H9 (cell line): ENCODE measurements around the gene AMMECR1. TPM values are rescaled to one million over a fixed set of nuclear protein-coding genes. Genes with fewer than 3 reads are reported as not detected.

ENCODE experiments used
- DNase-seq: peaks from one replicate; pipeline ENCODE4 v3.0.0-alpha.2; 2017
- H2AFZ ChIP-seq: one replicate; pipeline ENCODE4 v1.6.1; 2013; ENCODE audit warnings: mild to moderate bottlenecking, low read length, control low read depth, moderate library complexity
- H2AK5ac ChIP-seq: 2 replicates; pipeline ENCODE4 v1.6.1; 2013; ENCODE audit warnings: low read length, control low read depth, mixed read lengths; ENCODE audit not compliant: insufficient read length
- H2BK120ac ChIP-seq: one replicate; pipeline ENCODE4 v1.6.1; 2013; ENCODE audit warnings: low read depth, mild to moderate bottlenecking, low read length, control low read depth, inconsistent platforms; ENCODE audit not compliant: poor library complexity, severe bottlenecking
- H2BK12ac ChIP-seq: 2 replicates; pipeline ENCODE4 v1.6.1; 2013; ENCODE audit warnings: low read length, control low read depth, mixed read lengths, low read depth; ENCODE audit not compliant: insufficient read length
- H2BK15ac ChIP-seq: 2 replicates; pipeline ENCODE4 v1.6.1; 2013; ENCODE audit warnings: low read depth, low read length, control low read depth
- H2BK20ac ChIP-seq: one replicate; pipeline ENCODE4 v1.6.1; 2013; ENCODE audit warnings: low read depth, mild to moderate bottlenecking, low read length, control low read depth, inconsistent platforms; ENCODE audit not compliant: poor library complexity, severe bottlenecking
- H2BK5ac ChIP-seq: 2 replicates; pipeline ENCODE4 v1.6.1; 2013; ENCODE audit warnings: low read length, control low read depth, mixed read lengths; ENCODE audit not compliant: insufficient read length
- H3K14ac ChIP-seq: 2 replicates; pipeline ENCODE4 v1.6.1; 2013; ENCODE audit warnings: low read length, control low read depth; ENCODE audit not compliant: insufficient read depth
- H3K18ac ChIP-seq: 2 replicates; pipeline ENCODE4 v1.6.1; 2013; ENCODE audit warnings: low read depth, mild to moderate bottlenecking, mixed read lengths, low read length, control low read depth; ENCODE audit not compliant: insufficient read length
- H3K23ac ChIP-seq: 2 replicates; pipeline ENCODE4 v1.6.1; 2013; ENCODE audit warnings: low read length, control low read depth, mixed read lengths, low read depth; ENCODE audit not compliant: insufficient read length
- H3K23me2 ChIP-seq: 2 replicates; pipeline ENCODE4 v1.6.1; 2013; ENCODE audit warnings: low read depth, mild to moderate bottlenecking, mixed read lengths, low read length, control low read depth; ENCODE audit not compliant: insufficient read length, poor library complexity, severe bottlenecking
- H3K27ac ChIP-seq: 2 replicates; pipeline ENCODE4 v1.5.1; 2013; ENCODE audit warnings: low read length, control low read depth, mixed read lengths, low read depth; ENCODE audit not compliant: insufficient read length
- H3K27me3 ChIP-seq: 2 replicates; pipeline ENCODE4 v1.6.1; 2013; ENCODE audit warnings: low read length, control low read depth, inconsistent platforms; ENCODE audit not compliant: insufficient read depth
- H3K4ac ChIP-seq: 2 replicates; pipeline ENCODE4 v1.6.1; 2013; ENCODE audit warnings: low read depth, mild to moderate bottlenecking, control low read depth, inconsistent platforms, low read length, moderate library complexity
- H3K4me1 ChIP-seq: 2 replicates; pipeline ENCODE4 v1.6.1; 2013; ENCODE audit warnings: low read length, control low read depth, inconsistent platforms; ENCODE audit not compliant: insufficient read depth
- H3K4me2 ChIP-seq: 2 replicates; pipeline ENCODE4 v1.6.1; 2013; ENCODE audit warnings: low read length, control low read depth, mixed read lengths; ENCODE audit not compliant: insufficient read length, insufficient read depth
- H3K56ac ChIP-seq: 2 replicates; pipeline ENCODE4 v1.6.1; 2013; ENCODE audit warnings: low read depth, mild to moderate bottlenecking, mixed read lengths, low read length, control low read depth; ENCODE audit not compliant: insufficient read length
- H3K79me1 ChIP-seq: 2 replicates; pipeline ENCODE4 v1.6.1; 2013; ENCODE audit warnings: low read depth, mild to moderate bottlenecking, moderate library complexity, low read length, control low read depth, inconsistent platforms; ENCODE audit not compliant: insufficient read depth, poor library complexity, severe bottlenecking
- H3K79me2 ChIP-seq: 2 replicates; pipeline ENCODE4 v1.6.1; 2013; ENCODE audit warnings: low read length, control low read depth, inconsistent platforms; ENCODE audit not compliant: insufficient read depth
- H3K9ac ChIP-seq: 2 replicates; pipeline ENCODE4 v1.6.1; 2013; ENCODE audit warnings: low read length, control low read depth, mixed read lengths; ENCODE audit not compliant: insufficient read length; ENCODE audit errors: extremely low read depth
- H3K9me3 ChIP-seq: one replicate; pipeline ENCODE4 v1.6.1; 2013; ENCODE audit warnings: low read depth, low read length, inconsistent platforms; ENCODE audit not compliant: control insufficient read depth
- H3T11ph ChIP-seq: one replicate; pipeline ENCODE4 v1.6.1; 2013; ENCODE audit warnings: mild to moderate bottlenecking, low read length, control low read depth, inconsistent platforms
- H4K20me1 ChIP-seq: one replicate; pipeline ENCODE4 v1.6.1; 2013; ENCODE audit not compliant: control insufficient read depth, insufficient read length, insufficient read depth
- H4K5ac ChIP-seq: 2 replicates; pipeline ENCODE4 v1.6.1; 2013; ENCODE audit warnings: low read depth, mild to moderate bottlenecking, mixed read lengths, low read length, control low read depth; ENCODE audit not compliant: insufficient read length
- H4K8ac ChIP-seq: replicated peaks from 2 replicates; pipeline ENCODE4 v1.6.1; 2013; ENCODE audit warnings: low read length, control low read depth, mixed read lengths, low read depth; ENCODE audit not compliant: insufficient read length
- H4K91ac ChIP-seq: 2 replicates; pipeline ENCODE4 v1.6.1; 2013; ENCODE audit warnings: low read depth, mild to moderate bottlenecking, moderate library complexity, mixed read lengths, low read length, control low read depth; ENCODE audit not compliant: insufficient read length
- H3K27ac Mint-ChIP-seq, 3 experiments: 2 replicates in 2 of 3; 3 replicates in 1 of 3; pipeline ENCODE4 v1.8.0; 2020 to 2021; ENCODE audit warnings: mixed read lengths in 3 of 3, mild to moderate bottlenecking in 1 of 3, moderate library complexity in 1 of 3
- H3K27me3 Mint-ChIP-seq: 2 replicates; pipeline ENCODE4 v1.8.0; 2021; ENCODE audit warnings: low read depth, mild to moderate bottlenecking, moderate library complexity, mixed read lengths
- H3K36me3 Mint-ChIP-seq, 3 experiments: 2 replicates in 2 of 3; 3 replicates in 1 of 3; pipeline ENCODE4 v1.8.0; 2020 to 2021; ENCODE audit warnings: low read depth in 3 of 3, mixed read lengths in 3 of 3; ENCODE audit not compliant: insufficient read depth in 1 of 3
- H3K4me1 Mint-ChIP-seq, 2 experiments: 2 replicates each; pipeline ENCODE4 v1.8.0; 2020; ENCODE audit warnings: mixed read lengths in 2 of 2
- H3K4me3 Mint-ChIP-seq, 2 experiments: 2 replicates in 1 of 2; 3 replicates in 1 of 2; pipeline ENCODE4 v1.8.0; 2020 to 2021; ENCODE audit warnings: mild to moderate bottlenecking in 2 of 2, mixed read lengths in 2 of 2, moderate library complexity in 1 of 2
- H3K9me3 Mint-ChIP-seq, 2 experiments: 2 replicates in 1 of 2; 3 replicates in 1 of 2; pipeline ENCODE4 v1.8.0; 2020; ENCODE audit warnings: mild to moderate bottlenecking in 2 of 2, mixed read lengths in 2 of 2, moderate library complexity in 1 of 2
- CTCF ChIP-seq: fragments of 200-600 bp; sonication (generic); conservative IDR thresholded peaks from 3 replicates; pipeline ENCODE4 v1.8.0; 2021; ENCODE audit warnings: antibody characterized with exemption, mild to moderate bottlenecking
- WGBS: extraction: QIAGEN DNeasy Blood & Tissue Kit; methylation state at CpG from one replicate; pipeline ENCODE4 v1.1.7; 2013; ENCODE audit warnings: missing lambda C conversion rate, low lambda C conversion rate, mixed read lengths; ENCODE audit not compliant: insufficient read length; ENCODE audit errors: extremely low coverage; 5-methylcytosine and 5-hydroxymethylcytosine counted together
- total RNA-seq: library from RNA; stranded (reverse); gene quantifications from 2 replicates; pipeline ENCODE4 v1.2.1, GENCODE V29; 2021

Gene AMMECR1
- total RNA-seq, 1 experiment from 2014 or later, result 28.5 TPM

GRCh38 chrX:110308220-110308619, 9.7 kb downstream of the AMMECR1 start:
- Histone ChIP-seq H4K5ac (no peak overlapping the region), H4K20me1 (no peaks in the 10 kb centered on the region), H3K4me2 (no peak overlapping the region), H2BK20ac (no peak overlapping the region), H3K4ac (no peak overlapping the region), H3K18ac (no peak overlapping the region), H3K23ac (no peak overlapping the region), H3T11ph (no peak overlapping the region), H3K14ac (no peak overlapping the region), H2BK120ac (no peak overlapping the region), H2AK5ac (no peak overlapping the region), H2AFZ (no peak overlapping the region), H3K56ac (no peak overlapping the region), H4K91ac (no peak overlapping the region), H2BK12ac (no peak overlapping the region), H3K4me1 (peaks cover 13% of the 10 kb centered on the region; the same call in 1 of the 2 replicates), H3K23me2 (no peaks in the 10 kb centered on the region), H3K27me3 (no peaks in the 10 kb centered on the region), H3K9me3 (no peaks in the 10 kb centered on the region), H2BK15ac (no peak overlapping the region), H3K27ac (no peak overlapping the region), H3K9ac (no peak overlapping the region), H2BK5ac (no peak overlapping the region), H4K8ac (no peak overlapping the region), H3K79me2 (peaks cover 23% of the 10 kb centered on the region; the same call in 1 of the 2 replicates), H3K79me1 (no peaks in the 10 kb centered on the region)
- Mint-ChIP-seq H3K27ac (peak overlapping the region in 1 of 3 experiments; percentile 22; a peak in 2 of 7 replicates), H3K9me3 (no peaks in the 10 kb centered on the region), H3K4me1 (peaks cover 48 to 49% of the 10 kb centered on the region in 2 experiments), H3K36me3 (no peaks in the 10 kb centered on the region), H3K4me3 (no peak overlapping the region), H3K27me3 (no peaks in the 10 kb centered on the region)
- WGBS, result no CpG with 5 or more reads among the region's 2 CpGs
- TF ChIP-seq CTCF, result no peak
- no peak for DNase-seq
